PC-9 (cell line): ENCODE data around the gene CENPX.

Experiments
- EZH2 ChIP-seq: fragments of 200-600 bp; sonication (generic); IDR thresholded peaks from 2 replicates; pipeline ENCODE4 v1.8.0; 2017; ENCODE audit warnings: antibody characterized with exemption, low read depth
- TF ChIP-seq, protein P1 (sequence below): fragments of 200-600 bp; sonication (generic); conservative IDR thresholded peaks from 2 replicates; pipeline ENCODE4 v1.6.1; 2017; ENCODE audit warnings: mixed run types, antibody characterized with exemption, mild to moderate bottlenecking, moderate library complexity

DNA sequence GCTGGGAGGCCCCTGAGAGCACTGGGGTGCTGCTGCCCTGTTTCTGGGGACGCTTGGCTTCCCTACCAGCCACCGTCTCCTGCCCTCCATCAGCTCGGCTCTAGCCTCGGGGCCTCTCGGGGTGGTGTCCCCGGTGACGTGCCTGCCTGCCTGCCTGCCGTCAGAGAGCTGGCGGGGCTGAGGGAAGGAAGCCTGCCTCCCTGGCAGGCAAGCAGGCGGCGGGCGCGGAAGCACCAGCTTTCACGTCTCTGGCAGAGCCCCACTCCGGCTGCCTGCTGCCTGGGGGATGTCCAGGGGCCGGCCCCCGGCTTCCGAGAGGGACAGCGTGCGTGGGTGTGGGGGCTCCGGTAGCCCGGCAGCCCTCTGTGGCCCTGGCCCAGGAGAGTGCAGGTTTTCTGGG is 9.3 kb downstream of the CENPX start:
- TF ChIP-seq, protein P1, sequence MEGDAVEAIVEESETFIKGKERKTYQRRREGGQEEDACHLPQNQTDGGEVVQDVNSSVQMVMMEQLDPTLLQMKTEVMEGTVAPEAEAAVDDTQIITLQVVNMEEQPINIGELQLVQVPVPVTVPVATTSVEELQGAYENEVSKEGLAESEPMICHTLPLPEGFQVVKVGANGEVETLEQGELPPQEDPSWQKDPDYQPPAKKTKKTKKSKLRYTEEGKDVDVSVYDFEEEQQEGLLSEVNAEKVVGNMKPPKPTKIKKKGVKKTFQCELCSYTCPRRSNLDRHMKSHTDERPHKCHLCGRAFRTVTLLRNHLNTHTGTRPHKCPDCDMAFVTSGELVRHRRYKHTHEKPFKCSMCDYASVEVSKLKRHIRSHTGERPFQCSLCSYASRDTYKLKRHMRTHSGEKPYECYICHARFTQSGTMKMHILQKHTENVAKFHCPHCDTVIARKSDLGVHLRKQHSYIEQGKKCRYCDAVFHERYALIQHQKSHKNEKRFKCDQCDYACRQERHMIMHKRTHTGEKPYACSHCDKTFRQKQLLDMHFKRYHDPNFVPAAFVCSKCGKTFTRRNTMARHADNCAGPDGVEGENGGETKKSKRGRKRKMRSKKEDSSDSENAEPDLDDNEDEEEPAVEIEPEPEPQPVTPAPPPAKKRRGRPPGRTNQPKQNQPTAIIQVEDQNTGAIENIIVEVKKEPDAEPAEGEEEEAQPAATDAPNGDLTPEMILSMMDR: no peak
- TF ChIP-seq EZH2: no peak
